ENCODE measurements around the gene TNPO2.

GRCh38 chr19:12748489-12748888 lies 24.8 kb upstream of the TNPO2 start:
- TF ChIP-seq CTCF (conservative IDR thresholded peaks at IDR 0.05; ENCODE audit: low read length) = no peak
- TF ChIP-seq EZH2phosphoT487 (IDR thresholded peaks at IDR 0.05; ENCODE audit: borderline replicate concordance) = no peak
